ENCODE results near the gene MOCS2.

DNA sequence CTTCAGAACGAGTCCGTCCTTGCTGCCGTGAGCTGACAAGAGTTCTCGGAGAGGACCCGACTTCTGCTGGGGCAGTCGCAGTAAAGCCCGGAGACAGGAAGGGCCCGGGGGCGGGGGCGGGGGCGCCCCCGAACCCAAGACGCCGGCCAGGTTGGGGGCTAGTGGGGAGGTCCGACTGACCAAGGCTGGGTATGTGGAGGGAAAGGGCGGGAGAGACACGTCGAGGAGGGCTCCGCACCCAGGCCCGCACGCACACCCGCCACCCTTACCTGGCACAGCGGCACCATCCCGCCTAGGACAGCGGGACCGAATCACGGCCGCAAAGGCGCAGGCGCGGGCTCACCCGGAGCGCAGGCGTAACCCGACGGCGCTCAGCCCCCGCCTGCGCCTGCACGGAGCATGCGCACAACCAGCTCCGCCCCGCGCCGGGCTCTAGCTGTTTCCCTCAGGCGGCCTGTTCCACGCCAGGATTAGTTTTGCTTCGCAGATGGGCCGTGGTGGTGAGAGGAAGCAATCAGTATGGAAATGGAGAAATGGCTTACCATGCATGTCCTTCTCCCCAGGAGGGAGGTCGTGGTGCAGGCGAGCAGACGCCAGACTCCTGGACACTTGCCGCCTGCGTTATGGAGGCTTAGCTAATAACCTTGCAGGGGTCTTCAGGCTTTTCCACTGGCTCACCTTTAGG, at the start of gene MOCS2:
- TF ChIP-seq, protein P1, sequence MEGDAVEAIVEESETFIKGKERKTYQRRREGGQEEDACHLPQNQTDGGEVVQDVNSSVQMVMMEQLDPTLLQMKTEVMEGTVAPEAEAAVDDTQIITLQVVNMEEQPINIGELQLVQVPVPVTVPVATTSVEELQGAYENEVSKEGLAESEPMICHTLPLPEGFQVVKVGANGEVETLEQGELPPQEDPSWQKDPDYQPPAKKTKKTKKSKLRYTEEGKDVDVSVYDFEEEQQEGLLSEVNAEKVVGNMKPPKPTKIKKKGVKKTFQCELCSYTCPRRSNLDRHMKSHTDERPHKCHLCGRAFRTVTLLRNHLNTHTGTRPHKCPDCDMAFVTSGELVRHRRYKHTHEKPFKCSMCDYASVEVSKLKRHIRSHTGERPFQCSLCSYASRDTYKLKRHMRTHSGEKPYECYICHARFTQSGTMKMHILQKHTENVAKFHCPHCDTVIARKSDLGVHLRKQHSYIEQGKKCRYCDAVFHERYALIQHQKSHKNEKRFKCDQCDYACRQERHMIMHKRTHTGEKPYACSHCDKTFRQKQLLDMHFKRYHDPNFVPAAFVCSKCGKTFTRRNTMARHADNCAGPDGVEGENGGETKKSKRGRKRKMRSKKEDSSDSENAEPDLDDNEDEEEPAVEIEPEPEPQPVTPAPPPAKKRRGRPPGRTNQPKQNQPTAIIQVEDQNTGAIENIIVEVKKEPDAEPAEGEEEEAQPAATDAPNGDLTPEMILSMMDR (conservative IDR thresholded peaks at IDR 0.05; ENCODE audit: low read length): no peak
- TF ChIP-seq EZH2phosphoT487 (IDR thresholded peaks at IDR 0.05; ENCODE audit: borderline replicate concordance, low read depth, low read length): no peak
